Prostate gland (tissue), 2 donors: ENCODE results near the gene JADE3. TPM values are rescaled to one million over a fixed set of nuclear protein-coding genes. Genes with fewer than 3 reads are reported as not detected.

Experiments
- DNase-seq: peaks from one replicate; pipeline ENCODE4 v3.0.0-alpha.2; 2019; ENCODE audit warnings: low spot score
- H3K27ac ChIP-seq, 2 donors: fragments of 200-600 bp; sonication (generic); 2 replicates each; pipeline ENCODE4 v1.5.1; 2017 to 2019
- H3K27me3 ChIP-seq: fragments of 200-600 bp; sonication (generic); replicated peaks from 2 replicates; pipeline ENCODE4 v1.5.1; 2019; ENCODE audit not compliant: insufficient read depth
- H3K36me3 ChIP-seq, 2 donors: fragments of 200-600 bp; sonication (generic); 1 replicate in 1 of 2; 2 replicates in 1 of 2; pipeline versions ENCODE4 v1.5.1 to v1.8.1; 2017 to 2019
- H3K4me1 ChIP-seq: fragments of 200-600 bp; sonication (generic); replicated peaks from 2 replicates; pipeline ENCODE4 v1.5.1; 2019
- H3K4me3 ChIP-seq, 2 donors: fragments of 200-600 bp; sonication (generic); 2 replicates each; pipeline ENCODE4 v1.5.1; 2017 to 2019
- H3K9me3 ChIP-seq: fragments of 200-600 bp; sonication (generic); 2 replicates; pipeline ENCODE4 v1.5.1; 2017
- CTCF ChIP-seq, 4 experiments: fragments of 200-600 bp in 2 of 4; fragments of 450-650 bp in 2 of 4; sonication (generic) in 2 of 4; IDR thresholded peaks; 1 replicate in 3 of 4; 2 replicates in 1 of 4; pipeline ENCODE4 v1.5.1; 2016 to 2019; ENCODE audit warnings: antibody characterized with exemption in 4 of 4, mild to moderate bottlenecking in 2 of 4, moderate library complexity in 2 of 4
- POLR2A ChIP-seq: fragments of 450-650 bp; IDR thresholded peaks from one replicate; pipeline ENCODE4 v1.6.1; 2016; ENCODE audit warnings: antibody characterized with exemption, mild to moderate bottlenecking
- POLR2AphosphoS5 ChIP-seq: sonication (generic); formaldehyde crosslinking; IDR thresholded peaks from one replicate; pipeline ENCODE4 v1.6.1; 2017; ENCODE audit warnings: antibody characterized with exemption
- WGBS: methylation state at CpG from one replicate; pipeline ENCODE4 v1.1.5; 2018; 5-methylcytosine and 5-hydroxymethylcytosine counted together
- intact Hi-C: fragments of 100-400 bp; cut with DNase I; formaldehyde crosslinking; loops from one replicate; pipeline ENCODE4 v1.14.2; 2022
- total RNA-seq, 2 donors: library from RNA; depleted of rRNA; stranded (reverse); fragments of >200 nt; gene quantifications; one replicate each; pipeline ENCODE4 v1.1.0, GENCODE V29; 2016

The JADE3 gene
- total RNA-seq, 2 donors from 2014 or later, result 6.8 to 17.2 TPM

- Histone ChIP-seq H3K9me3 (no peaks in the 10 kb centered on the region), H3K36me3 (no peaks in the 10 kb centered on the region), H3K4me3 (no peak overlapping the region), H3K27ac (no peak overlapping the region), H3K27me3 (no peaks in the 10 kb centered on the region), H3K4me1 (no peaks in the 10 kb centered on the region)
- TF ChIP-seq POLR2AphosphoS5, result no peak
- TF ChIP-seq POLR2A, result no peak
- TF ChIP-seq CTCF (IDR thresholded peaks at IDR 0.05), result no peak
- 63% methylated on average over 2 of the region's 2 CpGs for WGBS
- intact Hi-C loops, result no loop called here
- DNase-seq, result no peak
These were observed 149.2 kb downstream of the JADE3 start for GRCh38 chrX:47061238-47061919.

GRCh38 chrX:47063179-47063578 is 151.0 kb downstream of the JADE3 start:
- TF ChIP-seq CTCF (IDR thresholded peaks at IDR 0.05) (no peak), POLR2A (no peak), POLR2AphosphoS5 (no peak)

GRCh38 chrX:47068214-47068613 is 156.0 kb downstream of the JADE3 start:
- no peak overlapping the region for H3K27ac ChIP-seq
- H3K9me3 ChIP-seq, result no peaks in the 10 kb centered on the region
- intact Hi-C loops, result no loop called here
- no peaks in the 10 kb centered on the region for H3K4me1 ChIP-seq
- H3K36me3 ChIP-seq, result no peaks in the 10 kb centered on the region
- DNase-seq, result no peak
- H3K27me3 ChIP-seq, result no peaks in the 10 kb centered on the region
- no peak overlapping the region for H3K4me3 ChIP-seq
- WGBS, result 64% methylated on average over 3 of the region's 3 CpGs
- TF ChIP-seq POLR2AphosphoS5 (no peak), CTCF (IDR thresholded peaks at IDR 0.05) (no peak), POLR2A (no peak)

More at GRCh38 chrX:47063179-47063578, 151.0 kb downstream of the JADE3 start:
- H3K27me3 ChIP-seq, result no peaks in the 10 kb centered on the region
- no peaks in the 10 kb centered on the region for H3K4me1 ChIP-seq
- H3K9me3 ChIP-seq, result no peaks in the 10 kb centered on the region
- no peak overlapping the region for H3K27ac ChIP-seq
- WGBS, result 100% methylated on average over 2 of the region's 2 CpGs
- no peak overlapping the region for H3K4me3 ChIP-seq
- intact Hi-C loops, result no loop called here
- no peak for DNase-seq
- H3K36me3 ChIP-seq, result no peaks in the 10 kb centered on the region

GRCh38 chrX:47068720-47069119 is 156.5 kb downstream of the JADE3 start:
- Histone ChIP-seq H3K4me3 (no peak overlapping the region), H3K27ac (no peak overlapping the region), H3K4me1 (no peaks in the 10 kb centered on the region), H3K9me3 (no peaks in the 10 kb centered on the region), H3K27me3 (no peaks in the 10 kb centered on the region), H3K36me3 (no peaks in the 10 kb centered on the region)
- TF ChIP-seq POLR2A (no peak), POLR2AphosphoS5 (no peak), CTCF (IDR thresholded peaks at IDR 0.05) (no peak)
- no peak for DNase-seq
- intact Hi-C loops, result no loop called here
